Activated T-cell treated with anti-CD3 and anti-CD28 coated beads, Interleukin-2, amount 50 U/mL, for 1 hour (primary cell): ENCODE measurements around the gene SGMS1.

Source experiments
- DNase-seq: peaks from one replicate; pipeline ENCODE4 v3.0.0-alpha.2; 2020

Gene SGMS1

DNA sequence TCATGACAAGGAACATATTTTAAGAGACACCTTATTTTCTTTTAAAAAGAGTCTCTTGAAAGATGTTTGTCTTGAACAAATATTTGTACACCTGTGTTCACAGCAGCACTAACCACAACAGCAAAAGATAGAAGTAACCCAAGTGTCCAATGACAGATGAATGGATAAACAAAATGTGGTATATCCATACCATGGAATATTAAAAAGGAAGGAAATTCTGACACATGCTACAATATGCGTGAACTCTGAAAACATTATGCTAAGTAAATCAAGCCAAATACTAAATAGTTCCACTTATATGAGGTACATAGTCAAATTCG lies 17.8 kb downstream of the SGMS1 start:
- no peak for DNase-seq

DNA sequence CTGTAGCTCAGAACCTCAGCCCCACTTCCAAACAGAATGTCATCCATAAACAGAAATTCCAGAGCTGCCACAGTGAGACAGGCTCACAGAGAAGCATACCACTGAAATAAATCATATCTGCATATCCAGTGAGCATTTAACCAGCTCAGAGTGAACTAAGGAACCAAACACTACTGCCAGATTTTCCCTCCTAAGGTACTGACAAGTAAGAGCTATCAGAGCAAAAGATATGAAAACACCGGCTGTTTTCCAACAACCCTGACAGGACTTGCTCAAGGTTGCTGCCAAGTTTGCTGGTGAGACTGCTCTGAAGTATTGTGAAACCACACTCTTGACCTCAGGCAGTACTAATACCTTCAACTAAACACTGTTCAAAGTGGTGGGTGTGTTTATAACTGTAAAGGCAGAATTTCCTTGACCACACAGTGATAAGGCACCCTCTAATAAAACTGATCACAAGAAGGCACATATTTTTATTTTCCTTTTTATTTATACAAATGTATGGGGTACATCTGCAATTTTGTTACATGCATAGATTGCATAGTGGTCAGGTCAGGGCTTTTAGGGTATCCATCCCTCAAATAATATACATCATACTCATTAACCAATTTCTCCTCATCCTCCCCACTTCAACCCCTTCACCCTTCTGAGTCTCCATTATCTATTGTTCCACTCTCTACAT lies 18.3 kb downstream of the SGMS1 start:
- DNase-seq, result no peak

GRCh38 chr10:50604809-50605208 lies 18.9 kb downstream of the SGMS1 start:
- no peak for DNase-seq

DNA sequence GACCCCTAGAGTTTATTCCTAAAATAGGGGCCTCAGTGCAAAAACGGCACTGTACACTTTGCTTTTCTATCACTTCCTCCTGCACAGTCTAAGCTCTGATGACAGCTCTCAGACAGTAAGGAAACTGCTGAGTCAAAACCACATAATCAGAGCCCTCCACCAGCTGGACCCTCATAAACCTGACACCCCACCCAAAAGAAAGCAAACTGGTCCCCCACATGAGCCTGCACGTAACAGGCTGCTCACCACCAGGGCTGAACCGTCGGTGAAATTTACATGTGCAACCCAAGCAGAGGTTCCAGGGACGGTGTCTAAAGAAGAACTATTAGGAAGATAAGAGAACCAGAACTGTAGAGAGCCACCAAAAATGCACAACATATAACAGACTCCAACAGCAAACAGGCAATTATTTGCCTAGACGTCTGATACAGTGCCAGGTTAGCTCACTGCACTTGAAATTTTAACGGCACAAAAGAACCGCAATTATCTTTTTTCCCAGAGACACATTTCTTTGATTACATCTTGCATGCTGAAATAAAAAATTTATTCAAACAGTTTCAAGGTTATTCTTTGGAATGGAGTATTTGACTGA lies 19.6 kb downstream of the SGMS1 start:
- no peak for DNase-seq

GRCh38 chr10:50603151-50603850 lies 20.5 kb downstream of the SGMS1 start:
- DNase-seq, result no peak

GRCh38 chr10:50601974-50602373 lies 21.8 kb downstream of the SGMS1 start:
- DNase-seq, result no peak

GRCh38 chr10:50600831-50601477 lies 22.8 kb downstream of the SGMS1 start:
- no peak for DNase-seq

DNA sequence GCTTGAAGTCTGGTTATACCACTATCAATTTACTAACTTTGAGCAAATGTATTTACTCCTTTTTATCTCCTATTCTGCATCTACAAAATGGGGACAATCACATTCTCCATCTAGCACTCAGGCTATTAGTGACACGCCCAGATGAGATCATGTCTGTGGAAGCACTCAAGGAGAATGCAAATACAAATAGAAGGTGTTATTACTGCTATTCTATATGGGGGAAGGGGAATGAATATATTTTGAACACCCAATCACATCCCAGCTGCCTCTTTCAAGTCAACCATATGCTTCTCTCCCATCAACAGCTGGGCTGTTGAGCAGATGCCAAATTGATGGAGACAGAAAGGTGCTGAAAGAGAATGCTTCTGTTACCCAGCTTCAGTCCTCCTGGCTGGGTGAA lies 23.5 kb downstream of the SGMS1 start:
- no peak for DNase-seq

DNA sequence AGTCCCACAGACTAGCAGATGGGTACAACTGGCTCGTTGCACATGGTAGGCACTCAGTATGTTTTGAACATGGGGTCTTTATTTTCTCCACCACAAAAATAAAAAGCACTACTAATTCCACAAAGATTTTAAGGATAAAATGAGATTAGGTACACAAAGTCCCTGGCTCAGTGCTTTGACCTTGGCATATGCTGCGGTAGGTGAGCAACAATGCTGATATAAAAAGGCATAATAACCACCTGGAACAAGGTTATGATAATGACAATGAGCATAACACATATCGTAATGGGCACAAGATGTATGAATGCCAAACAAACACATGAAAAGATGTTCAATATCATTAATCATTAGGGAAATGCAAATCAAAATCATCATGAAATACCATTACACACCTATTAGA lies 26.9 kb downstream of the SGMS1 start:
- DNase-seq, result no peak

DNA sequence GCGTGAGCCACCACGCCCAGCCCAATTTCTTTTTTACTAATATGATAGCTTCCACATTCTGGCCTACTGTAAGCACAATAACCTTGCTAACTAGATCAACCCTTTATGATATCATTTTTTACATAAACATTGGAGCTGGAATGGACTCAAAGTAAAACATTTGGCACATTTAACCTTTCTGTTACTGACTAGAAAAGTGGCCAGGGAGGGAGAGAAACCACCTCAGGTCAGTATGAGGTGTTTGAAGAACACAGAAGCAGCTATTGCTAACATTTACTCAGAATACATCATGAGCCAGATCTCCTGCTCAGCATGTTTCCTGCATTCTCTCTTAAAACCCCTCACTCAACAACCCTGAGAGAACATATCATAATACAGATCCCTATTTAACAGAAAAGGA lies 27.3 kb downstream of the SGMS1 start:
- DNase-seq, result no peak

- no peak for DNase-seq
These were observed 28.0 kb downstream of the SGMS1 start for GRCh38 chr10:50595785-50596184.

- no peak for DNase-seq
These were observed 30.0 kb downstream of the SGMS1 start for GRCh38 chr10:50593523-50594376.

DNA sequence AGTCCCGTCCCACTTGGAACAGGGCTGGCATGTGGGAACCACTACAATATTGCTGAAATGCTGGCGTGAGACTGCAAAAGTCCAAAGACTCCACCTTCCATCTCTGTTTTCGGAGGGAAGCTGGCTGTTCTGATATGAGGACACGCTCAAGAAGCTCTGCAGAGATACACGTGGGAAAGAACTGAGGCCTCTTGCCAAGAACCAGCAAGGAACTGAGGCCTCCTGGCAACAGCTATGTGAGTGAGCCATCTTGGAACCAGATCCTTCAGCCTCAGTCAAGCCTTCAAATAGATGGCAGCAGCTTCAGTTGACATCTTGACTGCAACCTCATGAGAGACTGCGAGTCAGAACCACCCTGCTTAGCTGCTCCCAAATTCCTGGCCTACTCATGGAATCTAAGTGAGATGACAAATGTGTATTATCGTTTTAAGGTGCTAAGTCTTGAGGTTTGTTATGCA lies 30.8 kb downstream of the SGMS1 start:
- DNase-seq, result no peak

DNA sequence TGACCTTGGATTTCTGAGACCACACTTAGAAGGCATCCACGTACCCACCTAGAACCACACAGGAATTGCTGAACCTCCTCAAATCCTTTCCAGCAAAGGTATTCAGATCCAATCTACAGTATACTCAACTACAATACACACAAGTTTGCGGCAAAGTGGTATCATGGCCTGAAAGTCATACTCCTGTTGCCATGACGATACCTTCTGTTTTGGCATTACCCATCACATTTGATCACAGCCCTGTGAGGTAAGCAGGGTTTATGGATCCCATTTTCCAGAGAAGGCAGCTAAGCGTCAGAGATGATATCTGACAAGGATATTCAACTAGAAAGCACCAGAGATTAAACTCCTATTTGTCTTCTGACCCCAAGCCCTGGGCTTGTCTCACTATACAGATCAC lies 32.8 kb downstream of the SGMS1 start:
- no peak for DNase-seq

DNA sequence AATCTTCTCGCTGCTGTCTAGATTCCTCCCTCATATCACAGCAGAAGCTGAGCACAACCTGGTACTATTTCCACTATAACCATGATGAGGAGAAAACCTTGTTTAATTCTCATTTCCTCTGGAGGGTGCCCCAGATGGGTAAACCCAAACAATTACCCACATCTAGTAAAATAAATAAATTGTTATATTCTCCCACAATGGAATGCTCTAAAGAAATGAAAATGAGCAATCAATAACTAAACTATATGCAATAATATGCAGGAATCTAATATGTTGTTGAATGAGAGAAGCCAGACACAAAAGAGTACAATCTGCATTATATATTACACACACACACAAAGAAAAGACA lies 37.0 kb downstream of the SGMS1 start:
- no peak for DNase-seq

DNA sequence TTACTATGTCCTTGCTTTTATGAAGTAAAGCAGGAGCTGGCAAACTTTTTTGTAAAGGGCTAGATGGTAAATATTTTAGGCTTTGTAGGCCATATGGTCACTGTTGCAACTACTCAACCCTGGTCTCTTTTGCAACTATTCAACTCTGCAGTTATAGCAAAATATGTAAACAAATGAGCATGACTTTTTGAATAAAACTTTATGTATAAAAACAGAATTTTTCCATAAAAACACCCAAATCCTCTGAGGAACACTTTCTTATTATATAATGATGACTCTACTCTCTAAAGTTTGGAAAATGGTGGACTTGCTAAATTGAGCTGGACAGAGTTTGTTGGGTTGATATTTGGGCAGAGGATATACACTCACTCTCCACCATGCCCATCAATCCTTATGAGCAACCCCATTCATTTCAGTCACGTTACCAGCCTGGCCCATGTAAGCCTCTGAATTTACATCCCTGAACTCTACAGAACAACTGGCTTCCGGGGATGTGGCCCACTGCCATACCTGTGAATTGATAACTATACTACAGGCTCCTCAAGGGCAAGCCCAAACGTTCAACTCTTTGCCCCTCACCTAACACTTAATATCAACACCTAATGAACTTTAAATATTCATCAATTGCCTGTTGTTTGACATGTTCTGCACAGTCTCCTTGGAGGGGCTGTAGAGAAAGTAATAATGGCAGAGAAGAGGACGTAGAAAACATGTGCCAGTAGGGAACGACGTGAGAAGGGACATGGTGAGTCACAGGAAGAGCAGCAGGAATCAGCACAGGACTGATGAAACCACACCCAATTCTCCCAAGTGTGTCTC lies 37.6 kb downstream of the SGMS1 start:
- no peak for DNase-seq

- no peak for DNase-seq
These were observed 40.7 kb downstream of the SGMS1 start for GRCh38 chr10:50582766-50583762.

DNA sequence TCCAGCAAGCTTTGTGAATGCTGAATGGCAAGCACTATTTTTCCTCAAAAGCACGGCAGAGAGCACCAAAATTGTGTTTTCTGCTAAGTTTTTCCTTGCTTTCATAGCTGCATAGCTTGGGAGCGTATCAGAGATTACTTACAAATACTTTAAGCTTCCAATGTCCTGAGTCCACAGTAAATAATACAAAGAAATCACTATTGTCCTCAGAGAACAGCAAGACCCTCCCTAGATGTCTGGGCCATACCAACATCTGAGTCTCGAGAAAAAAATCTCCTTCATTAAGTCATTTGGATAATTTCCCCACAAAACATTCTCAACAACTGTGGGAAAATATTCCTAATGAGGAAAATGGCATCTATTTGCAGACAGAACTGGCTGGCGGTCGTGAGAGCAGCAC lies 41.7 kb downstream of the SGMS1 start:
- DNase-seq, result no peak

DNA sequence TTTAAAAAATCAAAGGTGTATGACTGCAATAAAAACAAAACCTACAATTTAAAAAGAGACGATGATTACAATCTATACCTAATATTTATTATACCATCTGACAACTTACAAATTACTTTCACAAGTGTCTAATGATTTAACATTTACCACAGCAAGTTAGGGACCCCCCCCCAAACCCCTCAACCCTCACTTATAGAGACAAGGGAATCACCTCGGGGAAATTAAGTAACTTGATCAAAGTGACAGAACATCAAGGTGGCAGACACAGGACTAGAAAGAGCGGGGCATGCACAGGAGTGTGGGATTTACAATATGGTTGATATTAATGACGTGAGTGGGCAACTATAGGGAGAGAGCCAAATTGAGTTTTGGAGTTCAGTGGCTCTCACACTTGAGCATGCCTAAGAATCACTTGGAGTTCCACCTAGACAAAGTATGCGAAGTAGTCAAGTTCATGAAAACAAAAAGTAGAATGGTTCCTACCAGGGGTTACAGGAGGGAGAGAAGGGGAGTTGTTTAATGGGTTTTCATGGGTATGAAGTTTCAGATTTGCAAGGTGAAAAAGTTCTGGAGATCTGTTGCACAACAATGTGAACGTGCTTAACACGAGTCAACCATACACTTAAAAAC lies 43.4 kb downstream of the SGMS1 start:
- DNase-seq, result no peak

DNA sequence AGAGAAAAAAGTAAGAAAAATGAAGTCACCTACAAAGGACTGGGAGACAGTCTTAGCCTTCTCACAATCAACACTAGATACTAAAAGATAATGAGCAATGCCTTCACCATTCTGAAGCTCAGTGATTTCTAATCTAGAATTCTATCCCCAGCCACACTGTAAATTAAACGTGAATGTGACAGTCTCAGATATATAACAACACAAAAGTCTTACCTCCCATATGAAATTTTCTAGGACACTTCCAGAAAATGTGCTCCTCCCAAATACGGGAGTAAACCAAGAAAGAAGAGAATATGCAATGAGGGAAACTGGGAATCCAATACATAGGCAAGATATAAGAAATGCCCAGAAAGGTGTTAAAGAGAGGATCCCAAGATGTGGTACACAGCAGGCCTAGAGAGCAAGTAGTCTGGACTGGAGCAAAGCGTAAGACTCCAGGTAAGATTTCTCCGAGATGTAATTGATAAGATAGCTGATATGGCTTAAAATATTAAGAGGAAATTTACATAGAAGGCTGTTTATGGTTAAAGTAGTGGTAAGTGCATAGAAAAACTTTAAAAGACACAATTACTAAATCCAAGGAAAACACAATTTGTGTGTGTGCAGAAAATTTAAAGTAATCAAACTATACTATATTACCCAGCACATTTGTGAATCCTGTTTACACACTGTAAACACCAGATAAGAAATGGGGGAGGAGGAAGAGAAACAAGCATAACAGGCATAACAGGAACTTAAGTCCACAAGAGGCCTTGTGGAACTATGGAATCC lies 44.1 kb downstream of the SGMS1 start:
- no peak for DNase-seq
